ENCODE data around the gene KLHL25. TPM values are rescaled to one million over a fixed set of nuclear protein-coding genes. Genes with fewer than 3 reads are reported as not detected.

Gene KLHL25
- total RNA-seq, 1 donor from 2014 or later: 4.7 TPM

- intact Hi-C loops (cut with DNase I): no loop called here
- H3K9me3 ChIP-seq: no peaks in the 10 kb centered on the region
- no peaks in the 10 kb centered on the region for H3K27me3 ChIP-seq
- no peak for ATAC-seq
- H3K27ac ChIP-seq: peak overlapping the region; percentile 84
- no peaks in the 10 kb centered on the region for H3K36me3 ChIP-seq
- no peak for TF ChIP-seq CTCF (IDR thresholded peaks at IDR 0.05)
- no peak for DNase-seq
- H3K4me1 ChIP-seq: peaks cover 18% of the 10 kb centered on the region
- no peak overlapping the region for H3K4me3 ChIP-seq
Observed at GRCh38 chr15:85771271-85771670, 23.5 kb downstream of the KLHL25 start.

GRCh38 chr15:85770096-85771041, 24.4 kb downstream of the KLHL25 start:
- Histone ChIP-seq H3K27ac (peak overlapping the region; percentile 26), H3K9me3 (no peaks in the 10 kb centered on the region), H3K27me3 (no peaks in the 10 kb centered on the region), H3K4me1 (peaks cover 18% of the 10 kb centered on the region), H3K36me3 (no peaks in the 10 kb centered on the region), H3K4me3 (no peak overlapping the region)
- no peak for TF ChIP-seq CTCF (IDR thresholded peaks at IDR 0.05)
- ATAC-seq: no peak
- intact Hi-C loops (cut with DNase I): no loop called here
- no peak for DNase-seq

- Histone ChIP-seq H3K9me3 (no peaks in the 10 kb centered on the region), H3K27ac (no peak overlapping the region), H3K27me3 (no peaks in the 10 kb centered on the region), H3K4me3 (no peak overlapping the region), H3K36me3 (no peaks in the 10 kb centered on the region), H3K4me1 (peaks cover 18% of the 10 kb centered on the region)
- no peak for TF ChIP-seq CTCF (IDR thresholded peaks at IDR 0.05)
- intact Hi-C loops (cut with DNase I): no loop called here
- DNase-seq (no peak), ATAC-seq (no peak)
Observed at GRCh38 chr15:85769182-85769900, 25.4 kb downstream of the KLHL25 start.

- TF ChIP-seq CTCF (IDR thresholded peaks at IDR 0.05): no peak
- no peak for DNase-seq
- intact Hi-C loops (cut with DNase I): no loop called here
- no peak overlapping the region for H3K4me3 ChIP-seq
- H3K9me3 ChIP-seq: no peaks in the 10 kb centered on the region
- no peaks in the 10 kb centered on the region for H3K36me3 ChIP-seq
- no peaks in the 10 kb centered on the region for H3K27me3 ChIP-seq
- peaks cover 18% of the 10 kb centered on the region for H3K4me1 ChIP-seq
- no peak overlapping the region for H3K27ac ChIP-seq
- ATAC-seq: no peak
Observed at GRCh38 chr15:85768595-85769168, 26.0 kb downstream of the KLHL25 start.

GRCh38 chr15:85767785-85768529, 26.8 kb downstream of the KLHL25 start:
- TF ChIP-seq CTCF (IDR thresholded peaks at IDR 0.05): no peak
- intact Hi-C loops (cut with DNase I): no loop called here
- Histone ChIP-seq H3K27ac (no peak overlapping the region), H3K27me3 (no peaks in the 10 kb centered on the region), H3K36me3 (no peaks in the 10 kb centered on the region), H3K9me3 (no peaks in the 10 kb centered on the region), H3K4me3 (no peak overlapping the region), H3K4me1 (peaks cover 17% of the 10 kb centered on the region)
- ATAC-seq (no peak), DNase-seq (no peak)

Measured in upper lobe of right lung (tissue), 1 donor.